Measurements from ENCODE around the gene LRRN2.
"Not testable (repeated sequence)": the region's sequence is repeated elsewhere in the genome, so short reads cannot be mapped to it uniquely, and the experiment has no call there.

Gene LRRN2

DNA sequence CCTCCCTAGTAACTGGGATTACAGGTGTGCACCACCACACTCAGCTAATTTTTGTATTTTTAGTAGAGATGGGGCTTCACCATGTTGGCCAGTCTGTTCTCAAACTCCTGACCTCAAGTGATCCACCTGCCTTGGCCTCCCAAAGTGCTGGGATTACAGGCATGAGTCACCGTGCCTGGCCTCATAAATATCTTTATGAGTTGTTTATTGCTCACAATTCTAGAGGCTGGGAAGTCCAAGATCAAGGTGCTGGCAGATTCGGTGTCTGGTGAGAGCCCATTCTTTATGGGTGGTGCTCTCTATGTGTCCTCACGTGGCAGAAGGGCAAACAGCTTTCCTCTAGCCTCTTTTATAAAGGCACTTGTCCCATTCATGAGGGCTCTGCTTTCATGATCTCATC lies 115.5 kb downstream of the LRRN2 start:
- not testable (repeated sequence) for DNase-seq

DNA sequence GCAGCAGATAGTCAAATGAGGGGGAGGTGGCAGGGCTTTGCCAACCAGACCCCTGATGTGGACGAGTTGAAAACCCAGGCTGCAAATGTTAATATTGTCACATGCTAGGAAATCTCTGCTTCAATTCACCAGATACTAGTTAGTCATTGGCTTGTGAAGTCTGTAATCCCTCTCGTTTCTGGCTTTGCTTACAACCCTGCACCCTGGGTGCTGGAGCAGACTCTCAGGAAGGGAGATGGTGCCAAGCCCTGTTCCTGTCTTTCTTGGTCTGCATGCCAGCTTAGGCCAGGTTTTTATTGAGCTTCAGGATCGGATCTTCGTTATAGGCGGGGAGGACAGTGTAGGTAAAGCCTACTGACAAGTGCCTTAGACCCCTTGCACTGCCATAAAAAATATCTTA lies 116.1 kb downstream of the LRRN2 start:
- no peak for DNase-seq

DNA sequence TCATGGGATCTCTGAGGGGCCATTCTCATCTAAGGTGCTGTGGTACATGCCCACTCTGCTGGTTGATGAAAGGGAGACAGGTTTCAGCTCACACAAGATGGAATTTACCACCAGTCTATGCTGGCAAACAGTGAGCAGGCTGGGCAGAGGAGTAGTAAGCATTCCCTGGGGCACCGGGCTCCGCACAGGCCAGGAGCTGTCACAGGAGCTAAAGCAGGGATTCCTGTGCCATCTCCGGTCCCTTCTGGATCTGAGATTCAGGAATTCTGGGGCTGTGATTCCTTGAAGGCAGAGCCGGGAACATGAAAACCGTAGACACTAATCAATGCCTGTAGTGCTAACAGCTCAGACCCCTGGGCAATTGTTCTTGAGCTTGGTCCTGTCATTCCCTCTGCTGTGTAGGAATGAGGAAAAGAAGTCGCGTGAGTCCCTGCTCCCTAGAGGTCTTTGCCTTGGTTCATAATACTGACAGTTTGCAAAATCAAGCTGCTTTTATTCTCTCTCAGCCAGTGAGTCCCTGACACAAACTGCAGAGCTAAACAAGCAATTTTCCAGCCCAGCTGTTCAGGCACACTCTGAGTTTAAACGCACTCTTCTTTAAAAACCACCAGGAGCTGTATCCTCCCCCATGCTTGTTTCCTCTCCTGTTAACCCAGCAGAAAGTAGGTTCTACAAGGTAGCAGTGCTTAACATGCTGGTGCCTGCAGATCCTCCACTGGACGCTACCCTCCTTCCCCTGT lies 116.8 kb downstream of the LRRN2 start:
- no peak for DNase-seq
